WTC11 (cell line): ENCODE data around the gene C1orf232. TPM values are rescaled to one million over a fixed set of nuclear protein-coding genes. Genes with fewer than 3 reads are reported as not detected.

Experiments used
- ATAC-seq: fragments of 200-7000 bp; cut with Tn5 transposase; 2 replicates; pipeline ENCODE4 v1.10.0; 2021; ENCODE audit warnings: mild to moderate bottlenecking, moderate library complexity
- CTCF ChIA-PET: fragments of 300-600 bp; sonication (Branson Sonifier 250); formaldehyde crosslinking; loops from one replicate; lab custom pipeline; 2021; ENCODE audit warnings: antibody characterized with exemption; lab: Charles Lee
- POLR2A ChIA-PET: fragments of 350-600 bp; sonication (Branson Sonifier 250); formaldehyde crosslinking; loops from one replicate; lab custom pipeline; 2021; ENCODE audit warnings: antibody characterized with exemption; lab: Charles Lee
- DNase-seq: peaks from one replicate; pipeline ENCODE4 v3.0.0; 2021; ENCODE audit warnings: low spot score
- H3K27ac Mint-ChIP-seq: 2 replicates; pipeline ENCODE4 v1.8.0; 2021; ENCODE audit warnings: mixed read lengths
- H3K27me3 Mint-ChIP-seq: 2 replicates; pipeline ENCODE4 v1.8.0; 2021; ENCODE audit warnings: low read depth, mild to moderate bottlenecking, moderate library complexity, mixed read lengths
- H3K36me3 Mint-ChIP-seq: 2 replicates; pipeline ENCODE4 v1.8.0; 2021; ENCODE audit warnings: mixed read lengths
- H3K4me1 Mint-ChIP-seq: 2 replicates; pipeline ENCODE4 v1.8.0; 2022; ENCODE audit warnings: mixed read lengths
- H3K4me3 Mint-ChIP-seq: 2 replicates; pipeline ENCODE4 v1.8.0; 2021; ENCODE audit warnings: mild to moderate bottlenecking, moderate library complexity, mixed read lengths
- H3K9me3 Mint-ChIP-seq: 2 replicates; pipeline ENCODE4 v1.8.0; 2021; ENCODE audit warnings: mixed read lengths
- ATF1 ChIP-seq: sonication (generic); formaldehyde crosslinking; IDR thresholded peaks from 2 replicates; pipeline ENCODE4 v1.8.1; 2023; ENCODE audit warnings: mild to moderate bottlenecking, moderate library complexity, missing genetic modification reagents
- CREB1 ChIP-seq: sonication (generic); formaldehyde crosslinking; IDR thresholded peaks from 2 replicates; pipeline ENCODE4 v1.8.0; 2023; ENCODE audit warnings: mild to moderate bottlenecking, missing genetic modification reagents
- ELF4 ChIP-seq: sonication (generic); formaldehyde crosslinking; IDR thresholded peaks from 2 replicates; pipeline ENCODE4 v1.8.1; 2022; ENCODE audit warnings: low read depth, mild to moderate bottlenecking, moderate library complexity, missing genetic modification reagents
- GTF2I ChIP-seq: fragments of 250-450 bp; sonication (Bioruptor Pico); conservative IDR thresholded peaks from 2 replicates; pipeline ENCODE4 v1.4.0; 2021; ENCODE audit warnings: mild to moderate bottlenecking
- JAZF1 ChIP-seq: fragments of 250-450 bp; sonication (Bioruptor Pico); IDR thresholded peaks from 2 replicates; pipeline ENCODE4 v1.9.0; 2021; ENCODE audit warnings: moderate library complexity, mild to moderate bottlenecking, inconsistent platforms
- KAT7 ChIP-seq: sonication (generic); formaldehyde crosslinking; IDR thresholded peaks from 2 replicates; pipeline ENCODE4 v1.8.1; 2023; ENCODE audit warnings: missing genetic modification reagents, mild to moderate bottlenecking, borderline replicate concordance
- NFE2L1 ChIP-seq: sonication (generic); formaldehyde crosslinking; IDR thresholded peaks from 2 replicates; pipeline ENCODE4 v1.8.1; 2023; ENCODE audit warnings: missing genetic modification reagents
- RORB ChIP-seq: fragments of 250-450 bp; sonication (Bioruptor Pico); IDR thresholded peaks from 2 replicates; pipeline ENCODE4 v1.9.0; 2021; ENCODE audit warnings: mild to moderate bottlenecking
- SMAD4 ChIP-seq: sonication (generic); formaldehyde crosslinking; IDR thresholded peaks from 2 replicates; pipeline ENCODE4 v1.8.0; 2022; ENCODE audit warnings: mild to moderate bottlenecking, missing genetic modification reagents
- TCF7 ChIP-seq: sonication (generic); formaldehyde crosslinking; IDR thresholded peaks from 2 replicates; pipeline ENCODE4 v1.8.0; 2022; ENCODE audit warnings: mild to moderate bottlenecking, low read depth, missing genetic modification reagents, moderate library complexity
- ZBTB43 ChIP-seq: sonication (generic); formaldehyde crosslinking; IDR thresholded peaks from 2 replicates; pipeline ENCODE4 v1.8.1; 2023; ENCODE audit warnings: mild to moderate bottlenecking, missing genetic modification reagents
- ZNF121 ChIP-seq: sonication (generic); formaldehyde crosslinking; IDR thresholded peaks from 2 replicates; pipeline ENCODE4 v1.8.0; 2023; ENCODE audit warnings: missing genetic modification reagents
- ZNF138 ChIP-seq: sonication (generic); formaldehyde crosslinking; conservative IDR thresholded peaks from 2 replicates; pipeline ENCODE4 v1.8.1; 2022; ENCODE audit warnings: mild to moderate bottlenecking, moderate library complexity, missing genetic modification reagents
- ZNF219 ChIP-seq: sonication (generic); formaldehyde crosslinking; IDR thresholded peaks from 2 replicates; pipeline ENCODE4 v1.8.0; 2023; ENCODE audit warnings: missing genetic modification reagents, mild to moderate bottlenecking, borderline replicate concordance
- ZNF317 ChIP-seq: sonication (generic); formaldehyde crosslinking; IDR thresholded peaks from 2 replicates; pipeline ENCODE4 v1.8.1; 2023; ENCODE audit warnings: low read depth, mild to moderate bottlenecking, moderate library complexity, missing genetic modification reagents, borderline replicate concordance
- total RNA-seq: library from RNA; stranded (reverse); gene quantifications from 3 replicates; pipeline ENCODE4 v1.2.3, GENCODE V29; 2021
- TF ChIP-seq, protein P1 (sequence below): sonication (generic); formaldehyde crosslinking; IDR thresholded peaks from 2 replicates; pipeline ENCODE4 v1.8.1; 2022; ENCODE audit warnings: low read depth, missing genetic modification reagents, borderline replicate concordance
- TF ChIP-seq, protein P2 (sequence below): fragments of 250-450 bp; sonication (Bioruptor Pico); IDR thresholded peaks from 2 replicates; pipeline ENCODE4 v1.9.0; 2021; ENCODE audit warnings: mild to moderate bottlenecking, borderline replicate concordance
- TF ChIP-seq, protein P3 (sequence below): sonication (generic); formaldehyde crosslinking; IDR thresholded peaks from 2 replicates; pipeline ENCODE4 v1.8.0; 2023; ENCODE audit warnings: mild to moderate bottlenecking, missing genetic modification reagents
- TF ChIP-seq, protein P4 (sequence below): sonication (generic); formaldehyde crosslinking; IDR thresholded peaks from 2 replicates; pipeline ENCODE4 v1.8.1; 2022; ENCODE audit warnings: mild to moderate bottlenecking, moderate library complexity, missing genetic modification reagents
- TF ChIP-seq, protein P5 (sequence below): sonication (generic); formaldehyde crosslinking; IDR thresholded peaks from 2 replicates; pipeline ENCODE4 v1.8.0; 2022; ENCODE audit warnings: missing genetic modification reagents

C1orf232 gene
- total RNA-seq, 1 experiment from 2014 or later: not detected

- Mint-ChIP-seq H3K4me1 (peaks cover 3% of the 10 kb centered on the region), H3K4me3 (no peak overlapping the region), H3K36me3 (no peaks in the 10 kb centered on the region), H3K9me3 (no peaks in the 10 kb centered on the region), H3K27ac (no peak overlapping the region), H3K27me3 (no peaks in the 10 kb centered on the region)
- CTCF ChIA-PET: interaction anchor here (0.6 to 1.5 kb wide), 6 partner anchors 9 to 108 kb away, joined by 3 to 7 read pairs (median 6); partner anchors contain the start of genes CATSPER4, CEP85 and ZNF593
- no peak for ATAC-seq
- TF ChIP-seq, protein P1, sequence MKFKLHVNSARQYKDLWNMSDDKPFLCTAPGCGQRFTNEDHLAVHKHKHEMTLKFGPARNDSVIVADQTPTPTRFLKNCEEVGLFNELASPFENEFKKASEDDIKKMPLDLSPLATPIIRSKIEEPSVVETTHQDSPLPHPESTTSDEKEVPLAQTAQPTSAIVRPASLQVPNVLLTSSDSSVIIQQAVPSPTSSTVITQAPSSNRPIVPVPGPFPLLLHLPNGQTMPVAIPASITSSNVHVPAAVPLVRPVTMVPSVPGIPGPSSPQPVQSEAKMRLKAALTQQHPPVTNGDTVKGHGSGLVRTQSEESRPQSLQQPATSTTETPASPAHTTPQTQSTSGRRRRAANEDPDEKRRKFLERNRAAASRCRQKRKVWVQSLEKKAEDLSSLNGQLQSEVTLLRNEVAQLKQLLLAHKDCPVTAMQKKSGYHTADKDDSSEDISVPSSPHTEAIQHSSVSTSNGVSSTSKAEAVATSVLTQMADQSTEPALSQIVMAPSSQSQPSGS (CRISPR knock-in tag): no peak
- TF ChIP-seq GTF2I: no peak
- TF ChIP-seq, protein P2, sequence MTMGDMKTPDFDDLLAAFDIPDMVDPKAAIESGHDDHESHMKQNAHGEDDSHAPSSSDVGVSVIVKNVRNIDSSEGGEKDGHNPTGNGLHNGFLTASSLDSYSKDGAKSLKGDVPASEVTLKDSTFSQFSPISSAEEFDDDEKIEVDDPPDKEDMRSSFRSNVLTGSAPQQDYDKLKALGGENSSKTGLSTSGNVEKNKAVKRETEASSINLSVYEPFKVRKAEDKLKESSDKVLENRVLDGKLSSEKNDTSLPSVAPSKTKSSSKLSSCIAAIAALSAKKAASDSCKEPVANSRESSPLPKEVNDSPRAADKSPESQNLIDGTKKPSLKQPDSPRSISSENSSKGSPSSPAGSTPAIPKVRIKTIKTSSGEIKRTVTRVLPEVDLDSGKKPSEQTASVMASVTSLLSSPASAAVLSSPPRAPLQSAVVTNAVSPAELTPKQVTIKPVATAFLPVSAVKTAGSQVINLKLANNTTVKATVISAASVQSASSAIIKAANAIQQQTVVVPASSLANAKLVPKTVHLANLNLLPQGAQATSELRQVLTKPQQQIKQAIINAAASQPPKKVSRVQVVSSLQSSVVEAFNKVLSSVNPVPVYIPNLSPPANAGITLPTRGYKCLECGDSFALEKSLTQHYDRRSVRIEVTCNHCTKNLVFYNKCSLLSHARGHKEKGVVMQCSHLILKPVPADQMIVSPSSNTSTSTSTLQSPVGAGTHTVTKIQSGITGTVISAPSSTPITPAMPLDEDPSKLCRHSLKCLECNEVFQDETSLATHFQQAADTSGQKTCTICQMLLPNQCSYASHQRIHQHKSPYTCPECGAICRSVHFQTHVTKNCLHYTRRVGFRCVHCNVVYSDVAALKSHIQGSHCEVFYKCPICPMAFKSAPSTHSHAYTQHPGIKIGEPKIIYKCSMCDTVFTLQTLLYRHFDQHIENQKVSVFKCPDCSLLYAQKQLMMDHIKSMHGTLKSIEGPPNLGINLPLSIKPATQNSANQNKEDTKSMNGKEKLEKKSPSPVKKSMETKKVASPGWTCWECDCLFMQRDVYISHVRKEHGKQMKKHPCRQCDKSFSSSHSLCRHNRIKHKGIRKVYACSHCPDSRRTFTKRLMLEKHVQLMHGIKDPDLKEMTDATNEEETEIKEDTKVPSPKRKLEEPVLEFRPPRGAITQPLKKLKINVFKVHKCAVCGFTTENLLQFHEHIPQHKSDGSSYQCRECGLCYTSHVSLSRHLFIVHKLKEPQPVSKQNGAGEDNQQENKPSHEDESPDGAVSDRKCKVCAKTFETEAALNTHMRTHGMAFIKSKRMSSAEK: no peak
- no peak for TF ChIP-seq SMAD4
- no peak for TF ChIP-seq JAZF1 (CRISPR knock-in tag)
- no peak for TF ChIP-seq ATF1 (CRISPR knock-in tag)
- no peak for TF ChIP-seq ZNF138 (CRISPR knock-in tag)
- no peak for TF ChIP-seq TCF7
- no peak for TF ChIP-seq ZNF317 (CRISPR knock-in tag)
- TF ChIP-seq RORB (CRISPR knock-in tag): no peak
- TF ChIP-seq NFE2L1 (CRISPR knock-in tag): no peak
- TF ChIP-seq, protein P3, sequence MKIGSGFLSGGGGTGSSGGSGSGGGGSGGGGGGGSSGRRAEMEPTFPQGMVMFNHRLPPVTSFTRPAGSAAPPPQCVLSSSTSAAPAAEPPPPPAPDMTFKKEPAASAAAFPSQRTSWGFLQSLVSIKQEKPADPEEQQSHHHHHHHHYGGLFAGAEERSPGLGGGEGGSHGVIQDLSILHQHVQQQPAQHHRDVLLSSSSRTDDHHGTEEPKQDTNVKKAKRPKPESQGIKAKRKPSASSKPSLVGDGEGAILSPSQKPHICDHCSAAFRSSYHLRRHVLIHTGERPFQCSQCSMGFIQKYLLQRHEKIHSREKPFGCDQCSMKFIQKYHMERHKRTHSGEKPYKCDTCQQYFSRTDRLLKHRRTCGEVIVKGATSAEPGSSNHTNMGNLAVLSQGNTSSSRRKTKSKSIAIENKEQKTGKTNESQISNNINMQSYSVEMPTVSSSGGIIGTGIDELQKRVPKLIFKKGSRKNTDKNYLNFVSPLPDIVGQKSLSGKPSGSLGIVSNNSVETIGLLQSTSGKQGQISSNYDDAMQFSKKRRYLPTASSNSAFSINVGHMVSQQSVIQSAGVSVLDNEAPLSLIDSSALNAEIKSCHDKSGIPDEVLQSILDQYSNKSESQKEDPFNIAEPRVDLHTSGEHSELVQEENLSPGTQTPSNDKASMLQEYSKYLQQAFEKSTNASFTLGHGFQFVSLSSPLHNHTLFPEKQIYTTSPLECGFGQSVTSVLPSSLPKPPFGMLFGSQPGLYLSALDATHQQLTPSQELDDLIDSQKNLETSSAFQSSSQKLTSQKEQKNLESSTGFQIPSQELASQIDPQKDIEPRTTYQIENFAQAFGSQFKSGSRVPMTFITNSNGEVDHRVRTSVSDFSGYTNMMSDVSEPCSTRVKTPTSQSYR (CRISPR knock-in tag): no peak
- TF ChIP-seq ZNF219 (CRISPR knock-in tag): no peak
- TF ChIP-seq ZBTB43 (CRISPR knock-in tag): no peak
- TF ChIP-seq KAT7: no peak
- TF ChIP-seq, all 79 proteins: peak for 0
- POLR2A ChIA-PET: interaction anchor here (1.0 kb wide), 1 partner anchor 9 kb away, joined by 3 read pairs; no protein-coding TSS in a partner anchor
- no peak for DNase-seq
Observed at GRCh38 chr1:26213335-26213905, 44.7 kb upstream of the C1orf232 start.

GRCh38 chr1:26212726-26213125, 44.0 kb upstream of the C1orf232 start:
- Mint-ChIP-seq H3K4me3 (no peak overlapping the region), H3K27me3 (no peaks in the 10 kb centered on the region), H3K4me1 (peaks cover 3% of the 10 kb centered on the region)
- TF ChIP-seq GTF2I: 0 out of 2 replicates have a peak, but pooled peaks have one; percentile 3
- 0 out of 2 replicates have a peak, but pooled peaks have one; percentile 29 for TF ChIP-seq ZNF121
- TF ChIP-seq, protein P4, sequence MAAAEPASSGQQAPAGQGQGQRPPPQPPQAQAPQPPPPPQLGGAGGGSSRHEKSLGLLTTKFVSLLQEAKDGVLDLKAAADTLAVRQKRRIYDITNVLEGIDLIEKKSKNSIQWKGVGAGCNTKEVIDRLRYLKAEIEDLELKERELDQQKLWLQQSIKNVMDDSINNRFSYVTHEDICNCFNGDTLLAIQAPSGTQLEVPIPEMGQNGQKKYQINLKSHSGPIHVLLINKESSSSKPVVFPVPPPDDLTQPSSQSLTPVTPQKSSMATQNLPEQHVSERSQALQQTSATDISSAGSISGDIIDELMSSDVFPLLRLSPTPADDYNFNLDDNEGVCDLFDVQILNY (CRISPR knock-in tag): no peak
- no peak for TF ChIP-seq CREB1 (CRISPR knock-in tag)
- TF ChIP-seq, protein P5, sequence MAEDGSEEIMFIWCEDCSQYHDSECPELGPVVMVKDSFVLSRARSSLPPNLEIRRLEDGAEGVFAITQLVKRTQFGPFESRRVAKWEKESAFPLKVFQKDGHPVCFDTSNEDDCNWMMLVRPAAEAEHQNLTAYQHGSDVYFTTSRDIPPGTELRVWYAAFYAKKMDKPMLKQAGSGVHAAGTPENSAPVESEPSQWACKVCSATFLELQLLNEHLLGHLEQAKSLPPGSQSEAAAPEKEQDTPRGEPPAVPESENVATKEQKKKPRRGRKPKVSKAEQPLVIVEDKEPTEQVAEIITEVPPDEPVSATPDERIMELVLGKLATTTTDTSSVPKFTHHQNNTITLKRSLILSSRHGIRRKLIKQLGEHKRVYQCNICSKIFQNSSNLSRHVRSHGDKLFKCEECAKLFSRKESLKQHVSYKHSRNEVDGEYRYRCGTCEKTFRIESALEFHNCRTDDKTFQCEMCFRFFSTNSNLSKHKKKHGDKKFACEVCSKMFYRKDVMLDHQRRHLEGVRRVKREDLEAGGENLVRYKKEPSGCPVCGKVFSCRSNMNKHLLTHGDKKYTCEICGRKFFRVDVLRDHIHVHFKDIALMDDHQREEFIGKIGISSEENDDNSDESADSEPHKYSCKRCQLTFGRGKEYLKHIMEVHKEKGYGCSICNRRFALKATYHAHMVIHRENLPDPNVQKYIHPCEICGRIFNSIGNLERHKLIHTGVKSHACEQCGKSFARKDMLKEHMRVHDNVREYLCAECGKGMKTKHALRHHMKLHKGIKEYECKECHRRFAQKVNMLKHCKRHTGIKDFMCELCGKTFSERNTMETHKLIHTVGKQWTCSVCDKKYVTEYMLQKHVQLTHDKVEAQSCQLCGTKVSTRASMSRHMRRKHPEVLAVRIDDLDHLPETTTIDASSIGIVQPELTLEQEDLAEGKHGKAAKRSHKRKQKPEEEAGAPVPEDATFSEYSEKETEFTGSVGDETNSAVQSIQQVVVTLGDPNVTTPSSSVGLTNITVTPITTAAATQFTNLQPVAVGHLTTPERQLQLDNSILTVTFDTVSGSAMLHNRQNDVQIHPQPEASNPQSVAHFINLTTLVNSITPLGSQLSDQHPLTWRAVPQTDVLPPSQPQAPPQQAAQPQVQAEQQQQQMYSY: no peak
- no peak for TF ChIP-seq ELF4 (CRISPR knock-in tag)
- TF ChIP-seq, all 79 proteins: peak for 2
- ATAC-seq (no peak), DNase-seq (no peak)
- no peaks in the 10 kb centered on the region for H3K9me3 Mint-ChIP-seq
- H3K27ac Mint-ChIP-seq: no peak overlapping the region
- no peaks in the 10 kb centered on the region for H3K36me3 Mint-ChIP-seq
- CTCF ChIA-PET: interaction anchor here (1.0 to 1.5 kb wide), 3 partner anchors 23 to 109 kb away, joined by 3 to 6 read pairs (median 4); partner anchors contain the start of genes CATSPER4 and ZNF593
- POLR2A ChIA-PET: no interaction called here
